GM10248 (cell line): ENCODE results near the gene IL25.
"Not testable (repeated sequence)": the region's sequence is repeated elsewhere in the genome, so short reads cannot be mapped to it uniquely, and the experiment has no call there.

Experiments
- CTCF ChIA-PET: fragments of 300-600 bp; sonication (Branson Sonifier 250); formaldehyde crosslinking; extraction: SDS; loops from one replicate; lab custom pipeline; 2021; ENCODE audit warnings: antibody characterized with exemption; lab: Yijun Ruan, JAX
- POLR2A ChIA-PET: fragments of 350-650 bp; sonication (Branson Sonifier 250); formaldehyde crosslinking; extraction: SDS; loops from one replicate; lab custom pipeline; 2020; ENCODE audit warnings: antibody characterized with exemption; lab: Yijun Ruan, JAX
- DNase-seq: peaks from one replicate; pipeline ENCODE4 v3.0.0; 2012; ENCODE audit errors: extremely low spot score
- TF ChIP-seq, protein P1 (sequence below): IDR thresholded peaks from 2 replicates; pipeline ENCODE4 v1.5.1; 2012; ENCODE audit warnings: mild to moderate bottlenecking, low read depth; ENCODE audit errors: extremely low read depth, missing control alignments, control extremely low read depth

IL25 gene

DNA sequence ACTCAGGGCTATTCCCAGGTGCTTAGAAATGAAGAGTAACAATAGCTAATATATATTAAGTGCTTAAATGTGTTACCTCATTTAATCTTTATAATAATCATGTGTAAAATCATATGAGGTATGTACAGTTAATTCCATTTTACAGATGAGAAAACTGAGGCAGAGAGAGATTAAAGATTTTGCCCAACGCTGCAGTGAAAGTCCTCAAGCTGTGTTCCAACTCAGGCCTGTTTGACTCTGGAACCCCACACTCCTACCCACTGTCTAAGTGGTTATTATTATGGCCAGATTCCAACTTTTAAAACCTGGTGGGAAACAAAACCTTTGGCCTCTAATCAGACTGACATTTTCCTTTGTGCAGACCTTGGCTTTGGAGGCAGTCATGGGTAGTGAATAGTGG, 14.4 kb downstream of the IL25 start:
- TF ChIP-seq, protein P1, sequence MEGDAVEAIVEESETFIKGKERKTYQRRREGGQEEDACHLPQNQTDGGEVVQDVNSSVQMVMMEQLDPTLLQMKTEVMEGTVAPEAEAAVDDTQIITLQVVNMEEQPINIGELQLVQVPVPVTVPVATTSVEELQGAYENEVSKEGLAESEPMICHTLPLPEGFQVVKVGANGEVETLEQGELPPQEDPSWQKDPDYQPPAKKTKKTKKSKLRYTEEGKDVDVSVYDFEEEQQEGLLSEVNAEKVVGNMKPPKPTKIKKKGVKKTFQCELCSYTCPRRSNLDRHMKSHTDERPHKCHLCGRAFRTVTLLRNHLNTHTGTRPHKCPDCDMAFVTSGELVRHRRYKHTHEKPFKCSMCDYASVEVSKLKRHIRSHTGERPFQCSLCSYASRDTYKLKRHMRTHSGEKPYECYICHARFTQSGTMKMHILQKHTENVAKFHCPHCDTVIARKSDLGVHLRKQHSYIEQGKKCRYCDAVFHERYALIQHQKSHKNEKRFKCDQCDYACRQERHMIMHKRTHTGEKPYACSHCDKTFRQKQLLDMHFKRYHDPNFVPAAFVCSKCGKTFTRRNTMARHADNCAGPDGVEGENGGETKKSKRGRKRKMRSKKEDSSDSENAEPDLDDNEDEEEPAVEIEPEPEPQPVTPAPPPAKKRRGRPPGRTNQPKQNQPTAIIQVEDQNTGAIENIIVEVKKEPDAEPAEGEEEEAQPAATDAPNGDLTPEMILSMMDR, result no peak
- no peak for DNase-seq
- CTCF ChIA-PET, result interaction anchor here (0.9 to 2.8 kb wide), 3 partner anchors 7 to 114 kb away, joined by 3 to 16 read pairs (median 3); no protein-coding TSS in a partner anchor
- POLR2A ChIA-PET, result interaction anchor here (0.6 kb wide), 1 partner anchor 167 kb away, joined by 4 read pairs; no protein-coding TSS in a partner anchor

DNA sequence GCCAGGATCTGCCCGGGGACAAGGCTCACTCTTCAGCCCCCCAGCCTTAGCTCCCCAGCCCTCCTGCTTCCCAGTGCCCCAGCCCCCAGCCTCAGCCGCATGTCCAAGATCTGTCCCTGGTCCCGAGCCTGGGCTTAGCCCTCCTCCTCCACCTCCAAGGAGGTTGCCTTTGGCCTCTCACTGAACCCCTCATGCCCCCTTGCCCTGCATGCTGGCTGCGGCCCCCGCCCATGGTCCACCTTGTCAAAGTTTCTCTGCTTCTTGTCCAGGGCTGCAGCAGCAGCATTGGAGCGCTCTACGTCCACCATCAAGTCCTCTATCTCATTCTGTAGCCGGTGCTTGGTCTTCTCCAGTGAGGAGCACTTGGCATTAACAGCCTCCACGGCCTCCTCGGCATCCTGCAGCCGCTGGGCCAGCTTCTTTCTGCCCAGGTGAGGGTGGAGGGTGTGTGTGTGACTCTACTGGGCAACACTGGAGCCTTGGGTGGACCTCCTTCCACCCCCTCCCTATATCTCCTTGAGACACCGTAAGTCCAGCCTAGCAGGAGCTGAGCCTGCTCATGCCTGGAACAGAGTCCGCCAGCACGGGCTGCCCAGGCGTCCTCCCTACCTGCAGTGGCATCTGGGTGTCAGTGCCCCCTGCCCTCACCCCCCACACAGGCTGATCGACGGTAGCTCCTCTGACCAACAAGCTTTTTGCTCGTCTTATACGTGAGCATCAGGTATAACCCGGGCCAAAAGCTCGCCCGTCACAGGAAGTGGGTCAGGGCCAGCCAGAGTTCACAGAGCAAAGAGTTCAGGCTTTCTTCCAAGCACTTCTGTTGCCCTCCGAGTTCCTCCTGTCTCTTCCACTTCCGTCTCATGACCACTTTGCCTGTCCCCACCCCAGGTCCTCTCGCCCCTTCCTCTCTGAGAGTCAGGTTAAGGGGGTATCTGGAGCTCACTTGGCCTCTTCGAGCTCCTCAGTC, 15.6 kb downstream of the IL25 start:
- TF ChIP-seq, protein P1, result no peak
- ChIA-PET CTCF (interaction anchor here (0.7 to 2.8 kb wide), 3 partner anchors 9 to 22 kb away, joined by 3 to 16 read pairs (median 3); partner anchors contain the start of gene CMTM5), POLR2A (no interaction called here)
- no peak for DNase-seq

DNA sequence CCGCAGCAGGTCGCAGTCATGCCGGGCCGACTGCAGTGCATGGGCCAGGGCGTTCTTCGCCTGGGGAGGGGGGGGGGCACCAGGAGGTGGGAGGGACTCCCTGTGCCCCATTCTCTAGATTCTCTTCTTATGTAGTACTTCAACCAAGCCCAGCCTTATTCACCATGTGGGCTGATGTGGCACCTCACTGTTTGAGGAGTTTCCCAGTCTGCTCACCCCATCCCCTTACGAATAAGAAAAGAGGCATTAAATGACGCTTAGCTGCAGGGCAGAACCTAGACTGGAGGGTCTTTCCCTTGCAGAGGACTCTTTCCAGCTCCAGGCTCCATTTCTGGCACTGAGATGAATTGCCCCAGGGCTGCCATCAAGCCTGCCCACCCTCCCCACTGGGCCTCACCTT, 16.4 kb downstream of the IL25 start:
- TF ChIP-seq, protein P1, result no peak
- ChIA-PET POLR2A (no interaction called here), CTCF (interaction anchor here (1.1 to 2.8 kb wide), 2 partner anchors 9 to 12 kb away, joined by 3 to 16 read pairs; partner anchors contain the start of gene CMTM5)
- no peak for DNase-seq

DNA sequence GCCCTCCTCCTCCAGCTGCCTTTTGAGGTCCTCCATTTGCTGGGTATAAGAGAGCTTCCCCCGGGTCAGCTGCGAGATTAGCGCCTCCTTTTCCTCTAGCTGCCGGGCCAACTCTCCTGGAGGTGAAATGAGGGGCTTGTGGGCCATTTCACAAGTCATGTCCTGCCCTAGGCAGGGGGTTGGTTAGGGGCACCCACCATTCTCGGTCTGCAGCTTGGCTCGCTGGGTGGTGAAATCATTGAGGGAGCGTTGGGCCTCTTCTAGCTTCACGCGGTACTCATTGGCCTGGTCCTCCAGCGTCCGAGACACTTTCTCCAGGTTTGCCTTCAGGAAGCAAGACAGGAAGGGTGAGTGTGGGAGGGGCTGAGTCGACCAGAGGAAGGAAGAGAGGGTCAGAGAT, 16.8 kb downstream of the IL25 start:
- ChIA-PET CTCF (interaction anchor here (2.8 kb wide), 1 partner anchor 10 kb away, joined by 16 read pairs; no protein-coding TSS in a partner anchor), POLR2A (no interaction called here)
- DNase-seq, result no peak
- TF ChIP-seq, protein P1, result no peak

DNA sequence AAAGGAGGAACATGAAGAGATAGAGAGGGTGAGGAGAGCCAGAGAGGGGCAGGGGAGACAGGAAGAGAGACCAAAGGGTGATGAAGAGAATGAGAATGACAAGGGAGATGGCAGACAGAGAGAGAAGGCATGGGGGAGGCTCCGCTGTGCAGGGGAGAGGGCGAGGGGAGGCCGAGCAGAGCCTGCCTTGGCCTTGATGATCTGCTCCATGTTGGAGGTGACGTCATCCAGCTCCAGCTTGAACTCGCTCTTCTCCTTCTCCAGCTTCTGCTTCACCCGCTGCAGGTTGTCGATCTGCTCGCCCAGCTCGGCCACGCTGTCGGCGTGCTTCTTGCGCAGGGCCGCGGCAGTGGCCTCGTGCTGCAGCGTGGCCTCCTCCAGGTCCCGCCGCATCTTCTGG, 17.3 kb downstream of the IL25 start:
- DNase-seq, POLR2A ChIA-PET: not testable (repeated sequence)
- CTCF ChIA-PET, result interaction anchor here (2.8 kb wide), 1 partner anchor 10 kb away, joined by 16 read pairs; no protein-coding TSS in a partner anchor

DNA sequence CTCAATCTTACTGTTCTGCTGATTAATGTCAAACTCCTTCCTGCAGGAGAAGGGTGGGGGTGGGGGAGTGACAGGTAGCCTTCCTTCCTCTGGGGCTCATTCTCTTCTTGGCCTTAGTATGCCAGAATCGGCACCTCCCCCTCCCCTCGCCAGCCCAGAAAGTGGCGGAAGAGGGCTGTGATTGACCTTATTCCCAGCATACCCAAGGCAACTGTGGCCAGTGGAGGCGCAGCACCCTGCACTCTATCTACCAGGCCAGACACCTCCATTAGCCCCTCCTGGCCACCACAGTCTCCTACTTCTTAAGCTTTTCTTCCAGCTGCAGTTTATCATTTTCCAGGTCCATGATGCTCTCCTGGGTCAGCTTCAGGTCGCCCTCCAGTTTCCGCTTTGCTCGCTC, 20.0 kb downstream of the IL25 start:
- TF ChIP-seq, protein P1, result no peak
- POLR2A ChIA-PET, result no interaction called here
- no peak for DNase-seq
- CTCF ChIA-PET, result interaction anchor here (0.9 to 5.7 kb wide), 3 partner anchors 13 to 69 kb away, joined by 3 to 33 read pairs (median 3); no protein-coding TSS in a partner anchor

DNA sequence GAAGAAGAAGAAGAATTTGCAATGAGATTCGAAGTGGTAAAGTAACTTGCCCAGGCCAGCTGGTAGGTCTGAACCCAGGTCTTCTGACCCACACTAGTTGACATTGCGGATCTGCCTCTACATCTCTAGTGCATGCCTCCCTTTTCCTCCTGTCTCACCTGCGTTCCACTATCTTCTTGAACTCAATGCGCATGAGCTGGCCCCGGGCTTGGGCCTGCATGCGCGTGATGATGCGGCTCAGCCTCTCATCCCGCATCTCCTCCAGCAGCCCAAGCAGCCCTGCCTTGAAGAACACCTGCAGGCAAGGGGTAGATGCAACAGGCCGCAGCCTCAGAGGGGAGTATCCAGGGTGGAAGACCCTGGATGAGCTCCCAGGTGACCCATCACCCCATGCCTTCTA, 23.5 kb downstream of the IL25 start:
- TF ChIP-seq, protein P1, result no peak
- ChIA-PET POLR2A (no interaction called here), CTCF (interaction anchor here (5.7 kb wide), 1 partner anchor 17 kb away, joined by 33 read pairs; no protein-coding TSS in a partner anchor)
- no peak for DNase-seq
